Ishikawa (cell line): ENCODE results near the gene DOCK1.

Experiments used
- CEBPB ChIP-seq: IDR thresholded peaks from 2 replicates; pipeline ENCODE4 v1.6.1; 2012
- CREB1 ChIP-seq: IDR thresholded peaks from 2 replicates; pipeline ENCODE4 v1.6.1; 2012; ENCODE audit warnings: low read depth
- EGR1 ChIP-seq: IDR thresholded peaks from 2 replicates; pipeline ENCODE4 v1.6.1; 2012
- EP300 ChIP-seq: IDR thresholded peaks from 2 replicates; pipeline ENCODE4 v1.6.1; 2012; ENCODE audit warnings: borderline replicate concordance
- FOXM1 ChIP-seq: IDR thresholded peaks from 2 replicates; pipeline ENCODE4 v1.6.1; 2012; ENCODE audit warnings: low read depth, borderline replicate concordance
- MAX ChIP-seq: IDR thresholded peaks from 2 replicates; pipeline ENCODE4 v1.6.1; 2012
- NFIC ChIP-seq: IDR thresholded peaks from 2 replicates; pipeline ENCODE4 v1.6.1; 2012
- RAD21 ChIP-seq: IDR thresholded peaks from 2 replicates; pipeline ENCODE4 v1.6.1; 2012; ENCODE audit warnings: low read depth
- REST ChIP-seq: IDR thresholded peaks from 2 replicates; pipeline ENCODE4 v1.6.1; 2012; ENCODE audit warnings: low read depth, mild to moderate bottlenecking
- TAF1 ChIP-seq: IDR thresholded peaks from 2 replicates; pipeline ENCODE4 v1.6.1; 2012; ENCODE audit warnings: low read depth, mild to moderate bottlenecking
- TCF12 ChIP-seq: IDR thresholded peaks from 2 replicates; pipeline ENCODE4 v1.6.1; 2012; ENCODE audit warnings: low read depth
- TEAD4 ChIP-seq: IDR thresholded peaks from 2 replicates; pipeline ENCODE4 v1.6.1; 2012
- USF1 ChIP-seq: IDR thresholded peaks from 2 replicates; pipeline ENCODE4 v1.6.1; 2012
- YY1 ChIP-seq: IDR thresholded peaks from 2 replicates; pipeline ENCODE4 v1.6.1; 2012; ENCODE audit warnings: low read depth
- ZBTB7A ChIP-seq: IDR thresholded peaks from 2 replicates; pipeline ENCODE4 v1.6.1; 2012; ENCODE audit warnings: low read depth

The DOCK1 gene

GRCh38 chr10:127067542-127068194 lies 162.4 kb downstream of the DOCK1 start:
- TF ChIP-seq YY1 (no peak), FOXM1 (no peak), RAD21 (no peak), EP300 (no peak), MAX (no peak), TAF1 (no peak), NFIC (no peak), EGR1 (no peak), TEAD4 (no peak), CEBPB (no peak), USF1 (no peak), TCF12 (no peak)

- TF ChIP-seq REST (no peak), CREB1 (no peak), RAD21 (no peak)
These were observed 163.3 kb downstream of the DOCK1 start for GRCh38 chr10:127068485-127068884.

GRCh38 chr10:127069436-127069835 lies 164.2 kb downstream of the DOCK1 start:
- TF ChIP-seq ZBTB7A (no peak), CREB1 (no peak), RAD21 (no peak), YY1 (no peak), NFIC (no peak), EGR1 (no peak), REST (no peak), EP300 (no peak), USF1 (no peak), FOXM1 (no peak), TAF1 (no peak), MAX (no peak), TCF12 (no peak), TEAD4 (no peak), CEBPB (no peak)

GRCh38 chr10:127071126-127071525 lies 165.9 kb downstream of the DOCK1 start:
- TF ChIP-seq REST (no peak), FOXM1 (no peak), NFIC (no peak), ZBTB7A (no peak), EP300 (no peak), TEAD4 (no peak), YY1 (no peak), RAD21 (no peak)

- no peak for TF ChIP-seq FOXM1
- no peak for TF ChIP-seq MAX
- no peak for TF ChIP-seq EGR1
- TF ChIP-seq NFIC = no peak
- no peak for TF ChIP-seq REST
- TF ChIP-seq YY1 = no peak
- TF ChIP-seq EP300 = no peak
- no peak for TF ChIP-seq TAF1
- no peak for TF ChIP-seq ZBTB7A
- TF ChIP-seq CREB1 = no peak
- no peak for TF ChIP-seq CEBPB
- TF ChIP-seq RAD21 = no peak
- no peak for TF ChIP-seq TCF12
- TF ChIP-seq TEAD4 = no peak
- no peak for TF ChIP-seq USF1
These were observed 168.4 kb downstream of the DOCK1 start for GRCh38 chr10:127073666-127074065.
